ENCODE data around the gene LONP1.
"Not testable (repeated sequence)": the region's sequence is repeated elsewhere in the genome, so short reads cannot be mapped to it uniquely, and the experiment has no call there.

The LONP1 gene

DNA sequence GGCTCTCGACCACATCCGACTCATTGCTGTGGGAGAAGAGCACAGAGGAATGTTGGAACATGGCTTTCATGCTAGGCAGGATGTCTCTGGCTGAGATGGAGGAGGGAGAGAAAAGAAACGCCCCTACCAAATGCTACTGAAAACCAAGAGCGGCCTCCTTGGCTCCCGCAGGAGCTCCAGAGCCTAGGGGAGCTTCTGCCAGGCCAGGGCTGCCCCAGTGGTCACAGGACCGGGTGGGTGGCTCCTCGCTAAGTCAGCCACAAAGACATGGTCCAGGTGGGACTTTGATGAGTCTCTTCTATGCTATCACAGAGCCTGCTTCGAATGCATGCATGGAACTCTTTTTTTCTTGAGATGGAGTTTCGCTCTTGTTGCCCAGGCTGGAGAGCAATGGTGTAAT, 6.7 kb downstream of the LONP1 start:
- no peak for ATAC-seq

GRCh38 chr19:5711713-5712161, 8.2 kb downstream of the LONP1 start:
- no peak for ATAC-seq

DNA sequence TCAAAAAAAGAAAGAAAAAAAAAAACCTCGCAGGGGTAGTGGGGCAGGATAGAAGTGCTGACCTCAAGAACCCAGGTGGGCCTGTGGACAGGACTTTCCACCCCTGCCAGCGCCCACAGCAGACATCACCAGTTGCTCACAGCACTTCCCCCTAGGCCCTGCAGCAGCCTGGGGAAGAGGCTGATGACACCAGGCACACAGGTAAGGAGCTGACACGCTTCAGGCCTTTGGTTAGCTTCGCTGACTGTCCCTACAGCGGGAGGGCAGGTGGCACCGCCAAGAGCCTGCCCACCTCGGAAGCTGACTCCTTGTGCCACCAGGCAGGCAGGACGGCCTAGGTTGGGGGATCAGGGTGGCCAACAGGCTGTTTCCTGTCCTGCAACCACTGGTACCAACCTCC, 8.9 kb downstream of the LONP1 start:
- ATAC-seq = no peak

GRCh38 chr19:5707576-5708575, 12.1 kb downstream of the LONP1 start:
- no peak for ATAC-seq

- ATAC-seq = no peak
Measured at GRCh38 chr19:5706876-5707573, 12.9 kb downstream of the LONP1 start.

GRCh38 chr19:5705552-5705951, 14.4 kb downstream of the LONP1 start:
- ATAC-seq = no peak

GRCh38 chr19:5703819-5704818, 15.8 kb downstream of the LONP1 start:
- ATAC-seq = no peak

- not testable (repeated sequence) for ATAC-seq
Measured at GRCh38 chr19:5702053-5702410, 17.9 kb downstream of the LONP1 start.

GRCh38 chr19:5700455-5701092, 19.4 kb downstream of the LONP1 start:
- ATAC-seq = no peak

DNA sequence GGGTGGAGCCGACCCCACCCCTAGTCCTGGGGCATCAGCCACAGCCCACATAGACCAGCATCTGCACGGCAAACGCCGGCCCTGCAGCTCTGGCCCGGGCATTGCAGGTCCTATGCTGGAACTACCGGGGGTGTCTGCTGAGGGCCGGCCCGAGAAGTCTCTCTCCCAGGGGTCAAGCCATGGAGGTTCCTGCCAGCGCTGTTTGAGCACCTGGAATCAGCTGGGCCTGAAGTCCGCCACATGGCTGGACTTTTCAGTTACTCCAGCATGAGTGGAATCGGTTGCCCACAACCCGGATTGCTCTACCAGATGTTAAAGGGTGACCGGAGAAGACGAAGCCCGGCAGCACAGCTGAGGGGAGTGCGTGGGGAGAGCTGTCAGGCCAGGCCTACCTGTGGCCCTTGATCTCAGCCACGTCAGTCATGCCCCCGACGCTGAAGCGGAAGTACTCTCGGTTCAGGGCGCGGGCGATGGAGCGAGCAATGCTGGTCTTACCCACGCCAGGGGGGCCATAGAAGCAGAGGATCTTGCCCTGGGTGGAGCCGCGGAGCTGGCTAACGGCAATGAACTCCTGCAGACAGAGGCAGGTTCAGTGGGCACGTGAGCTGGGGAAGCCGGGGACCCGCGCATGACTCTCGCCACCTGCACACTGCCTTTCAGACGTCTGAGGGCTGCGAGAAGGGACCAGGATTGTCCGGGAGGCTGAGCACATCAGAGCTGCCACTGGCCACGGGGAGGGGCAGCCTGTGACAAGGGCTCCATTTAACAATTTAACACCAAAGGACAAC, 21.1 kb downstream of the LONP1 start:
- no peak for ATAC-seq

- ATAC-seq = no peak
Measured at GRCh38 chr19:5697890-5698634, 21.9 kb downstream of the LONP1 start.

DNA sequence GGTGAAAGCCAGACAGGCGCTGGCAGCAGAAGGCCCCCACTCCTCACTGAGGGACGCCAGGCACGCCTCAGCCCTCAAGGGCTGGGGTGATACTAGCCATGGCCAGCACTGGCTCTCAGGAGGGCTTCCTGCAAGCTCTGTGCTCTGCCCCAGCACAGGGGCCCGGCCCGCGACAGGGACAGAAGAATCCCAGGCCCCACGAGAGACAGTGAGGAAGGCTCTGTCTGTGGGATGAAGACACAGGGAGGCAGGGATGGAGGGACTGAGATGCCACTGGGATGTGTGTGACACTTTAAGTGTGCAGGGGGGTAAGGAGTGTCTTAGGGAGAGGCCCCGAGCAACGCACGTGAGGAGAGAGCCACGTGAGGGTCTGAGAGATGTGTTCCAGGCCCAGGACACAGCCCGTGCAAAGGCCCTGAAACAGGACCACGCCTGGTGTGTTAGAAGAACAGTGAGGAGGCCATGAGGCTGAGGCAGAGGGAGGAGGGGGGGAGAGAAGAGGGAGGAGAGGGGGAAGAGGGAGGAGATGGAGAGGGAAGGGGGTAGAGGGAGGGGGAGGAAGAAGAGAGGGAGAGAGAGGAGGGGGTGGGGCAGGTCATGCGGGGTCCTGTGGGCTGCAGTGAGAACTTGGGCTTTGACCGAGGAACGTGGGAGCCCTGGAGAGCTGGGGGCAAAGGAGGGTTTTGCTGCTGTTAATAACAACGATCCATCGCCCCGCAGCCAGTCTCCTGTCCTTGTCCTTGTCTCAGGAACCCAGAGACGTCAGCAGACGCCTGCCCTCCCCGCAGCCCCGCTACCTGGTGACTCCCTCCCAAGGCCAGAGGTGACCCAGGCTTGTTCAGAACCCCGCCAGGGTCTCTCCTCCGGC, 22.7 kb downstream of the LONP1 start:
- ATAC-seq = no peak

- ATAC-seq = no peak
Measured at GRCh38 chr19:5696196-5697021, 23.5 kb downstream of the LONP1 start.

DNA sequence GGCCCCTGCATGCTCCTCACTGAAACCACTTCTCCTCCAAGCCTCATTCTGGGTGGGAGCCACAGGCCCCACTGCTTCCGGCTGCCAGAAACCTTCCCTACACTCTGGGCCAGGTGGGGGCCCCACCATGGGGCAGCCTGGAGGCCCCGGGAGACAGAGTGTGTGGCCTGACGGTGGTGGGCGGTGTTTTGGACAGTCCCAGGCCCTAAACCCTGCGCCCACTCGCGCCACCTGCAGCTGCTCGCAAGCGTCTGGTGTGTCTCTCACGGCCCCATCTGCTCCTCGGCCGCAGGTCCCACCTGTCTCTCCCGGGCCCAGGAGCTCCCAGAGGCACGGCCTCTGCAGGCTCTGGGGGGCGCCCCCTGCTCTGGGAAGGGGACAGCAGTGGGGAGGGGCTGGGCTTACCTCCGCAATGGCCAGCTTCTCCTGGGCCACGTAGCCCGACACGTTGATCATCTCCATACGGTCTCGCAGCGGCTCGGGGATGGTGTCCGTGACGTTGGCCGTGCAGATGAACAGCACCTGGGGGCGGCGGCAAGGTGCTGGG, 24.2 kb downstream of the LONP1 start:
- ATAC-seq = no peak

- ATAC-seq = no peak
Measured at GRCh38 chr19:5694956-5695648, 24.8 kb downstream of the LONP1 start.

DNA sequence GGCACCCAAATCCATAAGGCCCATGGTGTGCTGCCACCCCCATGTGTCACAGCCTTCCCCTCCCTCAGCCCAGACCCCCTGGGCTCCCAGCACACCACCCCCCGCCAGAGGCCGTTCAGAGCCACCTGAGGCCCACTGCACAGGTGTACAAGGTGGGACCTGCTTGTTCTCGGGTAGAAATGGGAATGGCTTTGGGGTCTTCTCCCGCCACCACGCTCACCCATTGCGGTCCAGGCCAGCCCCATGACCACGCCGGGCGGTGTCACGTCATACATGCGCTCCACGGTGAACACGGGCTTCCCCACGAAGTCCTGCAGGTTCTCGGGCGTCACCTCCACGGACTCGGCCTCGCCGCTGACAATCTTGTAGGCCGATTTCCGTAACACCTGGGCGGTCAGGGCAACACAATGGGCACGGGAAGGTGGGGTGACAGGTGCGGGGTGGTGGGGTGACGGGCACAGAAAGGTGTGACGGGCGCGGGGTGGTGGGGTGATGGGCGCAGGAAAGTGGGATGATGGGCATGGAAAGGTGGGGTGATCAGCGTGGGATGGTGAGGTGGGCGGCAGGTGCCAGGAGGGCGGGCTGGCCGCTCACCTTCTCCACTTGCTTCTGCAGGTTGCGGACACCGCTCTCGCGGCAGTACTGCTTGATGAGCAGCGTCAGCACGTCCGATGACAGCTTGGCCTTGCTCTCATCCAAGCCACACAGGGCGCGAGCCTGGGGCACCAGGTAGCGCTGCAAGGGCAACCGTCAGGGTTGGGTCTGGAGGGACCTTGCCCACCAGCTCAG, 25.6 kb downstream of the LONP1 start:
- ATAC-seq = no peak

Measured in activated CD4-positive, CD25-positive, alpha-beta regulatory T cell treated with anti-CD3 and anti-CD28 coated beads, Interleukin-2, amount 50 U/mL, for 24 hours (primary cell).